RWPE1 (cell line): ENCODE results near the gene SLC10A1.

ENCODE experiments used
- CTCF ChIA-PET: fragments of 350-600 bp; sonication (Branson Sonifier 250); formaldehyde crosslinking; extraction: SDS; loops from one replicate; lab custom pipeline; 2021; lab: Yijun Ruan, JAX
- POLR2A ChIA-PET: fragments of 400-600 bp; formaldehyde crosslinking; extraction: SDS; loops from one replicate; lab custom pipeline; 2020; ENCODE audit warnings: antibody characterized with exemption; ENCODE audit not compliant: low non-redundant PET; lab: Yijun Ruan, JAX
- DNase-seq: peaks from one replicate; pipeline ENCODE4 v3.0.0; 2012; ENCODE audit warnings: low spot score
- H3K27ac ChIP-seq: fragments of 450-650 bp; 2 replicates; pipeline ENCODE4 v1.5.1; 2017
- TF ChIP-seq, protein P1 (sequence below): fragments of 450-650 bp; conservative IDR thresholded peaks from 2 replicates; pipeline ENCODE4 v1.5.1; 2017; ENCODE audit warnings: low read depth, mild to moderate bottlenecking

SLC10A1 gene

DNA sequence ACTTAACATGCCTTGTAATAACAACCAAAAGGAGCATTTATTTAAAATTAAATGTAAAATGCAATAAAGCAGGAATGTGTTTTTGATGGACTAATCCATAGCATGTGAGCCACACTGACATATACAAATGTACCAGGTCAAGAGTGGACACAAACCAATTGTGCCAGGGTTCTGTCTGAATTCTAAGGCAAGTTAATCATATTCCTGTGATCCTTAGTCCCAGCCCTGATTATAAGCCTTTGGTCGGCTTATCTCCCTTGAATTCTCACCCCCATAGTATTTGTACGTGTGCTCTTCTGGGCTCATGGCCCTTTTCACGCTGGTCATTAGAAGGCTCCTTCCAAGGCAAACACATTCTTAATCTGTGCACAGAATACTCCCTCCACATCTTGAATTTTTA is 40.7 kb downstream of the SLC10A1 start:
- TF ChIP-seq, protein P1, sequence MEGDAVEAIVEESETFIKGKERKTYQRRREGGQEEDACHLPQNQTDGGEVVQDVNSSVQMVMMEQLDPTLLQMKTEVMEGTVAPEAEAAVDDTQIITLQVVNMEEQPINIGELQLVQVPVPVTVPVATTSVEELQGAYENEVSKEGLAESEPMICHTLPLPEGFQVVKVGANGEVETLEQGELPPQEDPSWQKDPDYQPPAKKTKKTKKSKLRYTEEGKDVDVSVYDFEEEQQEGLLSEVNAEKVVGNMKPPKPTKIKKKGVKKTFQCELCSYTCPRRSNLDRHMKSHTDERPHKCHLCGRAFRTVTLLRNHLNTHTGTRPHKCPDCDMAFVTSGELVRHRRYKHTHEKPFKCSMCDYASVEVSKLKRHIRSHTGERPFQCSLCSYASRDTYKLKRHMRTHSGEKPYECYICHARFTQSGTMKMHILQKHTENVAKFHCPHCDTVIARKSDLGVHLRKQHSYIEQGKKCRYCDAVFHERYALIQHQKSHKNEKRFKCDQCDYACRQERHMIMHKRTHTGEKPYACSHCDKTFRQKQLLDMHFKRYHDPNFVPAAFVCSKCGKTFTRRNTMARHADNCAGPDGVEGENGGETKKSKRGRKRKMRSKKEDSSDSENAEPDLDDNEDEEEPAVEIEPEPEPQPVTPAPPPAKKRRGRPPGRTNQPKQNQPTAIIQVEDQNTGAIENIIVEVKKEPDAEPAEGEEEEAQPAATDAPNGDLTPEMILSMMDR: no peak
- no peak for DNase-seq
- no peak overlapping the region for H3K27ac ChIP-seq
- POLR2A ChIA-PET: no interaction called here
- CTCF ChIA-PET: no interaction called here

DNA sequence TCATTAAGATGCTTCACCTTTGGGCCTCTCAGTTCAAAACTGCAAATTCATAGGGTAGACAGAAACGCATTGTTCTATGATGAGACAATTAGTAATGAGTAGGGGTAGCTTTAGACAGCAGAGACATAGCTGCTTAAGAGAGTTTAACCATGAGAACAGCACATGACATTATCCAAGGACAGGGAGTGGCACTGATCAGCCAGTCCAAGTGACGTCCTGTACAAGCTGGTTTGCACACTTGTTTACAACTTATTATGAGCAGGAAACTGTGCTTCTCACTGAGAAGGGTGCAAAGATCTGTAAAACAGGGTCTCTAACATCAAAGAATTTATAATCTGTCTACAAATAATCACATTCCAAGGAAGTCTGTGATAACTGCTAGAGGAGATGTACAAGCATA is 41.3 kb downstream of the SLC10A1 start:
- POLR2A ChIA-PET: no interaction called here

DNA sequence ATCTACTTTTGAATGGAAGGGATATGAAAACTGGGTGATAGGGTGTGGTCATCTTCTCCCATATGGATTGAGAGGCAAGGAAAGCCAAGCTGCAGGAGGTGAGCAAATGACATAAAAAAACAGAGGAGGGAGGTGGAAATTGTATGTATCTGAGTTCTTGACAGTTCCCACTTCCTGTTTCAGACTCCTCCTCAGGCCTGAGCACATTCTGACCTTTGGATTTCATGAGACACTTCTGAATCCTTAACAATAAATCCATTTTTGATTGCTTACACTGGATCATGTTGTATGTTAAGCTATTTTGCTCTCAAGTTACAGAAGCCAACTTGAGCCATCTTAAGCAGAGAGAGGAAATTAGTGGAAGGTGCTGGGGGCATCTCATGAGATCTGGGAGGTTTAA is 41.7 kb downstream of the SLC10A1 start:
- no peak for DNase-seq
- POLR2A ChIA-PET: no interaction called here
- TF ChIP-seq, protein P1: no peak
- CTCF ChIA-PET: no interaction called here
- no peak overlapping the region for H3K27ac ChIP-seq

More for the DNA sequence above, 41.3 kb downstream of the SLC10A1 start:
- CTCF ChIA-PET: no interaction called here
- TF ChIP-seq, protein P1: no peak
- DNase-seq: no peak
- no peak overlapping the region for H3K27ac ChIP-seq

DNA sequence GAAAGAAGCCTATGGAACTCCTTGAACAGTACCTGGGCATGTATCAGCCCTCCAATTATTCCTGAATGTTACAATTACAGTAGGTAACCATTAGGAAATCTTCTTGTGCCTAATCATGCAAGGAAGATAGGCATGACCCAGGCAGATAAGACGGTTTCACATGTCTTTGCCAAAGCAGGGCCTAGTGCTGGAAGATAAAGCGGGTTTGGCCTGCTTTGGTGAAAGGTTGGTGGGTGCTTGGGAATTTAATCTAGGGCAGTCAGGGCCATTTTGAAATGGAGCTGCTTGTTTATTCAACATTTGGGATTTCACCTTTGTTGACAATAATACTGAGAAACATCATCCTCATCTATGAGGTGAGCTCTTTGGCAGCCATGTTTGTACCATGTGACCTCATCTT is 42.6 kb downstream of the SLC10A1 start:
- POLR2A ChIA-PET: no interaction called here
- no peak for DNase-seq
- H3K27ac ChIP-seq: no peak overlapping the region
- TF ChIP-seq, protein P1: no peak
- CTCF ChIA-PET: interaction anchor here (0.6 kb wide), 1 partner anchor 173 kb away, joined by 3 read pairs; no protein-coding TSS in a partner anchor

DNA sequence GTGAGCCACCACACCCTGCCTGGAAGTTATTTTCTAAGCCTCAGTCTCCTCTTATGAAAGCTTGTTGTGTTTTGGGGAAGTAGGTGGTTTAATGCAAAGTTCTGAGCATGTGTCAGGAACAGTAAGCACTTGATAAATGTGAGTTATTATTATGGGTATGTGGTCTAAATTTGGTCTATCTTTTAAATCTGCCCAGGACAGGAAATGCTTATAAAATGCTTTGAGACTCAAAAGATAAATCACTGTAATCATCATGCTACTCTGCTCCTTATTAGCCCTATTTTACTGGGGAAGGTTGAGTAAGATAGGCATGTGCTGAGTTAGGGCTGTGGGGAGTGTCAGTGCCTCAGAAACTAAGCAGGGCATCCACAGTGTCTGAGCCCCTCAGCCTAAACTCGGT is 43.2 kb downstream of the SLC10A1 start:
- ChIA-PET POLR2A (no interaction called here), CTCF (interaction anchor here (0.6 kb wide), 1 partner anchor 172 kb away, joined by 3 read pairs; no protein-coding TSS in a partner anchor)
- TF ChIP-seq, protein P1: no peak
- no peak for DNase-seq
- H3K27ac ChIP-seq: no peak overlapping the region

DNA sequence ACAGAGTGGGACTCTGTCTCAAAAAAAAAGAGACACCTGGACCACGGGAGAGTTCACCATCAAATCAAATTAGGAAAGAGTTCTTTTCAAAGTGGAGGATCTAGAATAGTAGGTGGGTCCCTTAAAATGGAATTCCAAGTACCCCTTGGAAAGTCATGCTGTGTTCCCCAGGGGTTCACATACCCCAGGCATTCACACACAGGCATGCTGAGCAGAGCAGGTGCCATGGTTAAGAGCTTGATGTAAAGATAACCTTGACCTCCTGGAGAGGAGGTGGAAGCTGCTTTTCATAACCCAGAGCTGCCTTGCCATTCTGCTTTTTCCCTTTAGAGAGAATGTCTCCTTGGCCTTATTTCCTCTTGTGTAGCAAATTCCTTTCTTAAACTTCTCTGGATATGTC is 44.3 kb downstream of the SLC10A1 start:
- TF ChIP-seq, protein P1: no peak
- ChIA-PET POLR2A (no interaction called here), CTCF (interaction anchor here (0.7 kb wide), 1 partner anchor 112 kb away, joined by 3 read pairs; no protein-coding TSS in a partner anchor)
- H3K27ac ChIP-seq: no peak overlapping the region
- no peak for DNase-seq
